ENCODE data around the gene AHNAK.

Gene AHNAK

DNA sequence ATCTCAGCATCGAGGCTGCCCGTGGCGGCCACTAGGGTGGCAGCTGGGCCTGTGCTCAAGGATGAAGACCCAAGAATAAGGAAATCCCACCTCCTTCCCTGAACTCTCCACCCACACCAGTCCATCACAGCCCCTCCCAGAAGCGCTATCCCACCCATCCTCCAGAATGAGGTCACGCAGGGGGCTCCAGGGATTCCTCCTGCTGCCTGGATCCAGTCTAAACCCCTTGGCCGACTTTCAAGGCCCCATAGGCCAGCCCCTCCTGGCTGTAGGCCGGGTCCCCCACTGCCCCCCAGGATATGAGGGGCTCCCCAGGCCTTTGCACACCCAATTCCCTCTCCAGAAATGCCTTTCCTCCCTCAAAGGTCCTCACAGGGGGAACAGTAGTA lies 146.7 kb downstream of the AHNAK start:
- Histone ChIP-seq H3K36me3 (ENCODE audit: control insufficient read depth, low read depth, low read length) (no peaks in the 10 kb centered on the region), H3K27me3 (ENCODE audit: control insufficient read depth, insufficient read depth, low read length) (no peaks in the 10 kb centered on the region), H3K4me3 (ENCODE audit: low read length) (no peak overlapping the region), H3K27ac (ENCODE audit: low read length) (no peak overlapping the region), H3K9me3 (ENCODE audit: control insufficient read depth, low read depth, low read length) (no peaks in the 10 kb centered on the region), H3K9ac (ENCODE audit: low read length) (no peak overlapping the region), H3K4me1 (ENCODE audit: control insufficient read depth, low read depth, low read length) (peaks cover 7% of the 10 kb centered on the region)

DNA sequence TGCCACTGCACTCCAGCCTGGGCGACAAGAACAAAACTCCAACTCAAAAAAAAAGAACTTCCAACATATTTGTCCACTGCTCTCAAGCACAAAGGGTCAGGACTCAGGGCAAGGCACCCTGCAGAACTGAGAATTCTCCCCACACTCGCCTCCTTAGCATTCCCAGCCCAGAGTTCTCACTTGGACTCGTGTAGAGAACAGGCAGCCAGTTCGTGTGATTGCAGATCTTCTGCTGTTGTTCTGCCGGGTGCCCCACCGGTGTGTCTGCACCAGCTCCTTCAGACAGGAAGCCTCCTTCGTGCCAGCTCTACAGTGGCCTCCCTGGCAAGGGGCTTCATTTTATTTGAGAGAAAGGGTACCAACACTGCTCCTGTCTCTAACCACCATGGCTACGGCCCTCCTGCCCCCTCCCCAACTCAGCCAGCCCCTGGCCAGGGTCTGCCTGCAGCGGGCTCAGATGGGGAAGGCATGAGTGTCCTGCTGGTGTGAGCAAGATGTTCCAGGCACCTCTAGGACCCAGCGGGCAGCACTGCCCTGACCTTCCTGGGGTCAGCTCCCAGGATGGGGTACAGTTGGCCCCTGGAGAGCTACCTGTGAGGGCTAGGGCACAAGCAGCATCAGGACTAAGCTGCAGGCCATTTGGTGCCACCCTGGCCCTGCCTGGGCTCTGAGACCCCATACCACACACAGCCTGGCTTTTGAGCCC lies 147.3 kb downstream of the AHNAK start:
- Histone ChIP-seq H3K4me3 (ENCODE audit: low read length) (no peak overlapping the region), H3K27ac (ENCODE audit: low read length) (no peak overlapping the region), H3K9me3 (ENCODE audit: control insufficient read depth, low read depth, low read length) (no peaks in the 10 kb centered on the region), H3K36me3 (ENCODE audit: control insufficient read depth, low read depth, low read length) (no peaks in the 10 kb centered on the region), H3K9ac (ENCODE audit: low read length) (no peak overlapping the region), H3K27me3 (ENCODE audit: control insufficient read depth, insufficient read depth, low read length) (no peaks in the 10 kb centered on the region), H3K4me1 (ENCODE audit: control insufficient read depth, low read depth, low read length) (peaks cover 7% of the 10 kb centered on the region)

DNA sequence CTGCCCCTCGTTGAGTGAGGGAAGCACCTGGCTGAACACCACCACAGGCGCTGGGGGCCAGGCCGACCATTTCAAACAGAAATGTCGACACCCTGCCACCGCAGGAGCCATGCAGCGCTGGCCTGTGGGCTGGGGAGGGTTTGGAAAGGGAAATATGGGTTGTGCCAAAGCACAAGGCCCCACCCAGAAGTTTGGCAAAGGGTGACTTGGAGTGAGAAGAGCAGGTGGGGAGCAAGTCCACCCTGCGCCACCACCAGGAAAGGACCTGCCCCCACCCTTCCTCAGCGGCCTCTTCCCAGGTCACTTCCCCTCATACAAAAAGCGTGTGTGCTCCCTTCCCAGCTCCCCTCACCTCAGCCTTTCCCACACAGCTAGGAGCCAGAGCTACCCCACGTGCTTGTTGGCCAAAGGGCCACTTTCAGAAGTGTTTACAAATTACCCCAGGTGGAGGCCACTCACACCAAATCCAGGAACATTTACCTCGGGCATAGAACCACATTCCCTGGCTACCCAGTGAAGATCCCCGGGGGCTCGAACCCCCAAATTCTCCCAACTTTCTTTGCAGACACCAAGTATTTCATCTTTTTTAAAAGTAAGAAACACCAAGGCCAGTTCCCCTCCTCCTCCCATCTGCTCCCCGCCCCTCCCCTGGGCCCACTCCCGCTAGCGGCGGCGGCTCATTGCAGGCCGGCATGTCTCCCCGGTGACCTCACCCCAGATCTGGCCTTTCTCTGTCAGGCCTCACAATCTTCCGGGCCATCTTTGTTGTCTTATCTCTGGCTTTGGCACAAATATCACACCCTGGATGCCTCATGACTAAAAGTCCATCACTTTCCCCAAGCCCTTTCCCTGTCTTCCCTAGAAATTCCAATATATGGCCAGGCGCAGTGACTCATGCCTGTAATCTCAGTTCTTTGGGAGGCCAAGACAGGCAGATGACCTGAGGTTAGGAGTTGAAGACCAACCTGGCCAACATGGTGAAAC lies 148.3 kb downstream of the AHNAK start:
- Histone ChIP-seq H3K4me1 (ENCODE audit: control insufficient read depth, low read depth, low read length) (peaks cover 7% of the 10 kb centered on the region), H3K4me3 (ENCODE audit: low read length) (no peak overlapping the region), H3K27me3 (ENCODE audit: control insufficient read depth, insufficient read depth, low read length) (no peaks in the 10 kb centered on the region), H3K27ac (ENCODE audit: low read length) (no peak overlapping the region), H3K36me3 (ENCODE audit: control insufficient read depth, low read depth, low read length) (no peaks in the 10 kb centered on the region), H3K9me3 (ENCODE audit: control insufficient read depth, low read depth, low read length) (no peaks in the 10 kb centered on the region), H3K9ac (ENCODE audit: low read length) (no peak overlapping the region)

DNA sequence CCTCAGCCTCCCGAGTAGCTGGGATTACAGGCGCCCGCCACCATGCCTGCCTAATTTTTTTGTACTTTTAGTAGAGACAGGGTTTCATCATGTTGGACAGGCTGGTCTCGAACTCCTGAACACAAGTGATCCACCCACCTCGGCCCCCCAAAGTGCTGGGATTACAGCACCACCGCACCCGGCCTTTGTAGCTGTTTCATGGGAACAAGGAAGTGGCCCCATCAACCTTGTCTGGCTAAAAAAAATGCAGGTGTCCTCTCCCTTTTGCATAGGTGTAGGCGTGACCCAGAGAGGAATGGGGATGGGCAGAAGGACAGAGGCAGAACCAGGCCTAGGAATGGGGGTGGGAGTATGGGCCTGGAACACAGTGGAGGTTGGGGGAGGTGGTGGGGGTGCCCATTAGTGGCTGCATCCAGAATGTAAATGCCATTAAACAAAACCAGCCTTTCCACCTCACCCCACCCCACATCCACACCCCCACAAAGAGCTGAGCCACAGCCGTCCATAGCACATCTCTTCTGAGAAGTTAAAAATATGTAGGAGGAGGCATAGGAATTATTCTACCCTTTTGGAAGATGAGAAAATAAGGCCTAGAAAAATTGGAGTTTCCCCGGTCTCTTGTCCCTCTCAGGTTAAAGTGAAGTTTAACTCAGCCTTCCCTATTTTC lies 150.6 kb downstream of the AHNAK start:
- Histone ChIP-seq H3K4me1 (ENCODE audit: control insufficient read depth, low read depth, low read length) (peaks cover 4% of the 10 kb centered on the region), H3K4me3 (ENCODE audit: low read length) (no peak overlapping the region), H3K9me3 (ENCODE audit: control insufficient read depth, low read depth, low read length) (no peaks in the 10 kb centered on the region), H3K27me3 (ENCODE audit: control insufficient read depth, insufficient read depth, low read length) (no peaks in the 10 kb centered on the region), H3K27ac (ENCODE audit: low read length) (no peak overlapping the region), H3K36me3 (ENCODE audit: control insufficient read depth, low read depth, low read length) (no peaks in the 10 kb centered on the region), H3K9ac (ENCODE audit: low read length) (no peak overlapping the region)

DNA sequence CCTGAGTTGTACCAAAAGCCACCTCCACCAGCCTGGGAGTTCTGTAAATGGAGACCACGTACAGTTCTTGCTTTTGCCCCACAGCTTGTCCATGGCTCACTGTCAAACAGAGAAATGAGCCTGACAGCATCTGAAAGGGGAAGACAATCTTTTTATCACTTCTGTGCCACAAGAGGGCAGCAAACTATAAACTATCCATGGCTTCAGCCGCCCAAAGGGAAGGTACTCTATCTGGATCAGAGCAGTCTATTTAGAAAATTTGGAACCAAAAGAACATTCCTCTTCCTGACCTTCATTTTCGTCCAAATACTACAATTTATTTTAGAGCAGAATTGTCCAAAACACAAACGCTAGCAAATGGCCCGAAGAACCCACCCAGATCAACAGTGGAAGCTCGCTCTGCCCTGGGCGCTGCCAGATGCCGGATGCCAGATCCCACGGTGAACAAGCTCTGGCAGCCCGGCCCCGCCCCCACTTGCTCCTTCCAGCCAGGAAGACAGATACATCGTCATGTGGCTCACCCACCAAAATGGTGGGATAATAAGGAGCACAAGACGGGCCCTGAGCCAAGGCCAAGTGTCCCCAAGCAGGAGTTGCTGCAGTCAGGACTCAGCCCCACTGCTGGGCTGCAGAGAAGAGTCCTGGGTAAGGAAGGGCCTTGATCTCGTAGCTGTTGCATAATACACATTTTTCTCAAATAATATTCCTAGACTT lies 151.6 kb downstream of the AHNAK start:
- H3K4me1 ChIP-seq (ENCODE audit: control insufficient read depth, low read depth, low read length): peaks cover 4% of the 10 kb centered on the region
- H3K36me3 ChIP-seq (ENCODE audit: control insufficient read depth, low read depth, low read length): no peaks in the 10 kb centered on the region
- peak overlapping the region; percentile 55 for H3K4me3 ChIP-seq (ENCODE audit: low read length)
- no peak overlapping the region for H3K9ac ChIP-seq (ENCODE audit: low read length)
- H3K9me3 ChIP-seq (ENCODE audit: control insufficient read depth, low read depth, low read length): no peaks in the 10 kb centered on the region
- H3K27ac ChIP-seq (ENCODE audit: low read length): no peak overlapping the region
- no peaks in the 10 kb centered on the region for H3K27me3 ChIP-seq (ENCODE audit: control insufficient read depth, insufficient read depth, low read length)

DNA sequence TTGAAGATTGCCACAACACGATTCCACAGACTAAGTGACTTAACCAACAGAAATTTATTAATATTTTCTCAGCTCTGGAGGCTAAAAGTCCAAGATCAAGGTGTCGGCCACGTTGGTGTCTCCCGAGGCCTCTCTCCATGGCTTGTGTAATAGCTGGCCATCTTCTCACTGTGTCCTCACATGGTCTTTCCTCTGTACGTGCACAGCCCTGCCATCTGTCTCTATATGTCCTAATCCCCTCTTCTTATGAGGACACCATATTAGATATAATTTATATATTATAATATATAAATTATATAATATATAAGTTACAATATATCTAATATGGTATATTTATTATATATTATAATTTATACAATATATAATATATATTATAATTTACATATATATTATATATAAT lies 152.9 kb downstream of the AHNAK start:
- Histone ChIP-seq H3K4me1 (ENCODE audit: control insufficient read depth, low read depth, low read length) (peaks cover 4% of the 10 kb centered on the region), H3K36me3 (ENCODE audit: control insufficient read depth, low read depth, low read length) (no peaks in the 10 kb centered on the region), H3K27me3 (ENCODE audit: control insufficient read depth, insufficient read depth, low read length) (no peaks in the 10 kb centered on the region), H3K4me3 (ENCODE audit: low read length) (no peak overlapping the region), H3K9ac (ENCODE audit: low read length) (no peak overlapping the region), H3K9me3 (ENCODE audit: control insufficient read depth, low read depth, low read length) (no peaks in the 10 kb centered on the region), H3K27ac (ENCODE audit: low read length) (no peak overlapping the region)

DNA sequence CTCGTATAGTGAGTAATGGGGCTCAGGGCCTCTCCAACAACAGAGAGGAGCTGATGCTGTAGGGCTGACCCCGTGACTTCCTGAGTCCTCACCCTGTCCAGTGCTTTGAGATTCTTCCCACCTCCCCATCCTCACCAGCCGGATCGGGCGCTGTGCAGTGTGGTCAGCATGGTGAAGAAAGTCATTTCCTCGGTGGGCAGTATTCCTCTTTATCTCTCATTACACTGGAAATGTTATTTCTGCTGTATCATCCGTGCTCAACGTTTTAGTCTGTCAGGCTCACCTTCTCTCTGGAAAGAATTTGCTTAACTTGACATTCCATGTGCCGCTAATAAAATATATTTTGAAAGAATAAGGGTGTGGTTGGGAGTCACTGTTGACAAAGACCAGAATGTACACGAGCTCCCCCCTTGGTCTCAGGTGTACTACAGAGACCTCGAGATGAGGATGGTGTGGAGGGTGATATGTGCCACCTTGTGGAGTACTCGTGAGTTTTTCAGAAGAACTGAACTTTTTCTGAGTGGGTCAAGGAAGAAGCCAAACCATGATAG lies 153.5 kb downstream of the AHNAK start:
- H3K4me3 ChIP-seq (ENCODE audit: low read length): no peak overlapping the region
- H3K4me1 ChIP-seq (ENCODE audit: control insufficient read depth, low read depth, low read length): peaks cover 4% of the 10 kb centered on the region
- H3K27ac ChIP-seq (ENCODE audit: low read length): no peak overlapping the region
- H3K9me3 ChIP-seq (ENCODE audit: control insufficient read depth, low read depth, low read length): no peaks in the 10 kb centered on the region
- no peaks in the 10 kb centered on the region for H3K36me3 ChIP-seq (ENCODE audit: control insufficient read depth, low read depth, low read length)
- no peaks in the 10 kb centered on the region for H3K27me3 ChIP-seq (ENCODE audit: control insufficient read depth, insufficient read depth, low read length)
- no peak overlapping the region for H3K9ac ChIP-seq (ENCODE audit: low read length)

DNA sequence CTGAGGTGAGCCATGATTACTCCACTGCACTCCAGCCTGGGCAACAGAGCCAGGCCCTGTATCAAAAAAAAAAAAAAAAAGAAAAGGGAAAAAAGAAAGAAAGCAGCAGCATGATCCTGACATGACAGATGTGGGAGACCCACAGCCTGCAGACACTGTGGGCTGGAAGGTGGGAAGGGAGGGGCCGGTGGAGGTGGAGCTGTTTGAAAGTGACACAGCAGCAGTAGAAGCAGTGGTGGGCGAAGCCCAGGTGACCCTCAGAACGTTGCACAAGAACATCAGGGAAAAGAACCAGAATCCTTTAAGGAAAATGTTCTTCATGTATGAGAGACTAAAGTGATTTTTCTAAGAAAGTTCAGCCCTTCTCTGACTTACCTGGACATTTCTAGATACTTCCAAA lies 154.1 kb downstream of the AHNAK start:
- Histone ChIP-seq H3K4me3 (ENCODE audit: low read length) (no peak overlapping the region), H3K9ac (ENCODE audit: low read length) (no peak overlapping the region), H3K27me3 (ENCODE audit: control insufficient read depth, insufficient read depth, low read length) (no peaks in the 10 kb centered on the region), H3K4me1 (ENCODE audit: control insufficient read depth, low read depth, low read length) (peaks cover 4% of the 10 kb centered on the region), H3K36me3 (ENCODE audit: control insufficient read depth, low read depth, low read length) (no peaks in the 10 kb centered on the region), H3K27ac (ENCODE audit: low read length) (no peak overlapping the region), H3K9me3 (ENCODE audit: control insufficient read depth, low read depth, low read length) (no peaks in the 10 kb centered on the region)

DNA sequence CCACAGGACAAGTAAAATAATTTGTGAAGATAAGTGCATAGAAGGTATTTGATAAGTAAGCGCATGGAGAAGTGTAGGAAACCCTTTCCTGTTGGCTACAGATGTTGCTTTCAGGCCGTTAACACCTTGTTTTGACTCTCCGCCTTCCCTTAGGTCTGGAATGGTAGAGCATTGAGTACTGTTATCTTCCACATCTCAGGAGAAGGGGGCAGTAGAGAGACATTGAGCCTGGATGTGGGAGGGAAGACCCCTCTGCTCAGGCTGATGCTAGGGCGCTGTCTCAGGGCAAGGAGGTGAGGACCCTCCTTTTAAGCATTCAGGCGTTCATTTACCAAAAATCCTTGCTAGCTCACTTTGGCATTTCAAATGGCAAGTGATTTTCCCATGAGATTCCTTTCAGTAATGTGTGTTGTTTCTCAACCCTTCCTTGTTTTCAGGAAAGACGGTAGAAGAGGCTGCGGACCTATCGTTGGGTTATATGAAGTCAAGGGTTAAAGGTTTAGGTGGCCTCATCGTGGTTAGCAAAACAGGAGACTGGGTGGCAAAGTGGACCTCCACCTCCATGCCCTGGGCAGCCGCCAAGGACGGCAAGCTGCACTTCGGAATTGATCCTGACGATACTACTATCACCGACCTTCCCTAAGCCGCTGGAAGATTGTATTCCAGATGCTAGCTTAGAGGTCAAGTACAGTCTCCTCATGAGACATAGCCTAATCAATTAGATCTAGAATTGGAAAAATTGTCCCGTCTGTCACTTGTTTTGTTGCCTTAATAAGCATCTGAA lies 154.8 kb downstream of the AHNAK start:
- Histone ChIP-seq H3K4me3 (ENCODE audit: low read length) (no peak overlapping the region), H3K9me3 (ENCODE audit: control insufficient read depth, low read depth, low read length) (no peaks in the 10 kb centered on the region), H3K9ac (ENCODE audit: low read length) (no peak overlapping the region), H3K4me1 (ENCODE audit: control insufficient read depth, low read depth, low read length) (peaks cover 4% of the 10 kb centered on the region), H3K36me3 (ENCODE audit: control insufficient read depth, low read depth, low read length) (no peaks in the 10 kb centered on the region), H3K27ac (ENCODE audit: low read length) (no peak overlapping the region), H3K27me3 (ENCODE audit: control insufficient read depth, insufficient read depth, low read length) (no peaks in the 10 kb centered on the region)

DNA sequence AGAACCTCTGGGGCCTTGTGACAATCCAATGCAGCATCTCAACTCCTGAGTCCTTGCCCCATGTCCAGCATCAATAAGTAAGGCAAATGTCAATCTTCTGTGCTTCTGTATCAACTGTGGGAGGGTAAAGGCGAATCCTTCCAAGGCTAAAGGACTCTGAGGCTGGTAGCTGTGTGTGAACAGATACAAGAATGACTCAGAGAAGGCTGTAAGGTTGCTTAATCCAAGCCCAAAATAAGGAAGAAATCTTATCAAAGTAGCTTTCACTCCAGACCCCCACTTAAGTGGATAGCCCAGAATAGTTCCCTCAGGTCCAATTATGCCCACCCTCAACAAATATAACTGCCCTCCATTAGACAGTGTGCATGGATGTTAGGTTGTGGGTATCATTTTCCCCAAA lies 155.9 kb downstream of the AHNAK start:
- Histone ChIP-seq H3K9me3 (ENCODE audit: control insufficient read depth, low read depth, low read length) (no peaks in the 10 kb centered on the region), H3K27ac (ENCODE audit: low read length) (no peak overlapping the region), H3K4me3 (ENCODE audit: low read length) (no peak overlapping the region), H3K36me3 (ENCODE audit: control insufficient read depth, low read depth, low read length) (no peaks in the 10 kb centered on the region), H3K4me1 (ENCODE audit: control insufficient read depth, low read depth, low read length) (peaks cover 4% of the 10 kb centered on the region), H3K27me3 (ENCODE audit: control insufficient read depth, insufficient read depth, low read length) (no peaks in the 10 kb centered on the region), H3K9ac (ENCODE audit: low read length) (no peak overlapping the region)

Data from iPS-18a (cell line).